ENCODE results near the gene ADAMTS6.

Gene ADAMTS6

GRCh38 chr5:65163698-65164097 lies 318.0 kb downstream of the ADAMTS6 start:
- no peak overlapping the region for H3K4me3 ChIP-seq (ENCODE audit: low read depth, low read length)
- peak; percentile 42 for DNase-seq (ENCODE audit: low read depth)
- TF ChIP-seq CTCF (conservative IDR thresholded peaks at IDR 0.05; ENCODE audit: low read depth, low read length) = no peak

GRCh38 chr5:65161655-65162054 lies 320.1 kb downstream of the ADAMTS6 start:
- H3K4me3 ChIP-seq (ENCODE audit: low read depth, low read length) = no peak overlapping the region
- no peak for TF ChIP-seq CTCF (conservative IDR thresholded peaks at IDR 0.05; ENCODE audit: low read depth, low read length)
- DNase-seq (ENCODE audit: low read depth) = no peak

GRCh38 chr5:65157906-65158603 lies 323.7 kb downstream of the ADAMTS6 start:
- H3K4me3 ChIP-seq (ENCODE audit: low read depth, low read length) = no peak overlapping the region
- TF ChIP-seq CTCF (conservative IDR thresholded peaks at IDR 0.05; ENCODE audit: low read depth, low read length) = no peak
- DNase-seq (ENCODE audit: low read depth) = no peak

GRCh38 chr5:65156933-65157332 lies 324.8 kb downstream of the ADAMTS6 start:
- no peak for DNase-seq (ENCODE audit: low read depth)
- no peak for TF ChIP-seq CTCF (conservative IDR thresholded peaks at IDR 0.05; ENCODE audit: low read depth, low read length)
- no peak overlapping the region for H3K4me3 ChIP-seq (ENCODE audit: low read depth, low read length)

- TF ChIP-seq CTCF (conservative IDR thresholded peaks at IDR 0.05; ENCODE audit: low read depth, low read length) = no peak
- H3K4me3 ChIP-seq (ENCODE audit: low read depth, low read length) = no peak overlapping the region
- no peak for DNase-seq (ENCODE audit: low read depth)
Observed at GRCh38 chr5:65152131-65152530, 329.6 kb downstream of the ADAMTS6 start.

GRCh38 chr5:65151614-65152013 lies 330.1 kb downstream of the ADAMTS6 start:
- TF ChIP-seq CTCF (conservative IDR thresholded peaks at IDR 0.05; ENCODE audit: low read depth, low read length) = no peak
- no peak overlapping the region for H3K4me3 ChIP-seq (ENCODE audit: low read depth, low read length)
- peak; percentile 35 for DNase-seq (ENCODE audit: low read depth)

- no peak overlapping the region for H3K4me3 ChIP-seq (ENCODE audit: low read depth, low read length)
- TF ChIP-seq CTCF (conservative IDR thresholded peaks at IDR 0.05; ENCODE audit: low read depth, low read length) = no peak
- no peak for DNase-seq (ENCODE audit: low read depth)
Observed at GRCh38 chr5:65150599-65151304, 331.0 kb downstream of the ADAMTS6 start.

Data from choroid plexus epithelial cell (primary cell).